ENCODE results near the gene CASTOR2.
A peak's percentile ranks its signal among the peaks of the same experiment; 100 is the strongest.
"Not testable (repeated sequence)": the region's sequence is repeated elsewhere in the genome, so short reads cannot be mapped to it uniquely, and the experiment has no call there.

CASTOR2 gene

GRCh38 chr7:74964511-74965119, at the start of gene CASTOR2:
TSS of gene CASTOR2 (plus strand) at chr7:74964705. CDS start at chr7:74964986, 281 bp downstream.
- H3K9ac ChIP-seq (ENCODE audit: low read depth, low read length), result peak within 1 kb of the TSS; percentile 38
- ATAC-seq (ENCODE audit: insufficient read depth, low read depth) (peak; percentile 84), DNase-seq (peak; percentile 81)
- peak within 1 kb of the TSS; percentile 31 for H2AFZ ChIP-seq (ENCODE audit: low read depth, low read length)
- peak within 1 kb of the TSS; percentile 53; the same call in 1 of the 2 replicates for H3K4me2 ChIP-seq (ENCODE audit: insufficient read depth, low read length)
- not testable (repeated sequence) for H3K9me3 ChIP-seq (ENCODE audit: insufficient read depth, low read length, severe bottlenecking); H3K4me1 ChIP-seq (ENCODE audit: insufficient read depth, low read length); H3K36me3 ChIP-seq (ENCODE audit: insufficient read depth, low read length); H3K27me3 ChIP-seq (ENCODE audit: insufficient read depth, low read length, poor library complexity); H4K20me1 ChIP-seq (ENCODE audit: insufficient read depth, low read length); H3K27ac ChIP-seq (ENCODE audit: low read length); H3K79me2 ChIP-seq (ENCODE audit: insufficient read depth, low read length)
- H3K4me3 ChIP-seq (ENCODE audit: low read depth in 1 of 2, low read length in 2 of 2), result peak within 1 kb of the TSS in 1 of 2 experiments; percentile 46; a peak in 2 of 4 replicates

GRCh38 chr7:74922321-74922890, 42.1 kb upstream of the CASTOR2 start:
- not testable (repeated sequence) for H3K27me3 ChIP-seq (ENCODE audit: insufficient read depth, low read length, poor library complexity); H4K20me1 ChIP-seq (ENCODE audit: insufficient read depth, low read length); H3K9ac ChIP-seq (ENCODE audit: low read depth, low read length); H3K4me3 ChIP-seq (ENCODE audit: low read depth in 1 of 2, low read length in 2 of 2); H3K4me1 ChIP-seq (ENCODE audit: insufficient read depth, low read length); H2AFZ ChIP-seq (ENCODE audit: low read depth, low read length); ATAC-seq (ENCODE audit: insufficient read depth, low read depth); H3K27ac ChIP-seq (ENCODE audit: low read length); H3K9me3 ChIP-seq (ENCODE audit: insufficient read depth, low read length, severe bottlenecking); DNase-seq; H3K4me2 ChIP-seq (ENCODE audit: insufficient read depth, low read length); H3K79me2 ChIP-seq (ENCODE audit: insufficient read depth, low read length); H3K36me3 ChIP-seq (ENCODE audit: insufficient read depth, low read length)

GRCh38 chr7:74923644-74924043, 40.9 kb upstream of the CASTOR2 start:
- not testable (repeated sequence) for H3K4me2 ChIP-seq (ENCODE audit: insufficient read depth, low read length); H3K79me2 ChIP-seq (ENCODE audit: insufficient read depth, low read length); H3K36me3 ChIP-seq (ENCODE audit: insufficient read depth, low read length); H4K20me1 ChIP-seq (ENCODE audit: insufficient read depth, low read length); H2AFZ ChIP-seq (ENCODE audit: low read depth, low read length); ATAC-seq (ENCODE audit: insufficient read depth, low read depth); H3K4me3 ChIP-seq (ENCODE audit: low read depth in 1 of 2, low read length in 2 of 2); DNase-seq; H3K9me3 ChIP-seq (ENCODE audit: insufficient read depth, low read length, severe bottlenecking); H3K27me3 ChIP-seq (ENCODE audit: insufficient read depth, low read length, poor library complexity); H3K4me1 ChIP-seq (ENCODE audit: insufficient read depth, low read length); H3K27ac ChIP-seq (ENCODE audit: low read length); H3K9ac ChIP-seq (ENCODE audit: low read depth, low read length)

- not testable (repeated sequence) for H3K79me2 ChIP-seq (ENCODE audit: insufficient read depth, low read length); H3K27ac ChIP-seq (ENCODE audit: low read length); H3K4me2 ChIP-seq (ENCODE audit: insufficient read depth, low read length); DNase-seq; H4K20me1 ChIP-seq (ENCODE audit: insufficient read depth, low read length); H2AFZ ChIP-seq (ENCODE audit: low read depth, low read length); H3K4me1 ChIP-seq (ENCODE audit: insufficient read depth, low read length); H3K9ac ChIP-seq (ENCODE audit: low read depth, low read length); H3K27me3 ChIP-seq (ENCODE audit: insufficient read depth, low read length, poor library complexity); H3K4me3 ChIP-seq (ENCODE audit: low read depth in 1 of 2, low read length in 2 of 2); H3K9me3 ChIP-seq (ENCODE audit: insufficient read depth, low read length, severe bottlenecking); H3K36me3 ChIP-seq (ENCODE audit: insufficient read depth, low read length)
- peak; percentile 31; the same call in 1 of the 3 replicates for ATAC-seq (ENCODE audit: insufficient read depth, low read depth)
Measured at GRCh38 chr7:74926968-74927367, 37.5 kb upstream of the CASTOR2 start.

- not testable (repeated sequence) for H3K9ac ChIP-seq (ENCODE audit: low read depth, low read length); DNase-seq; H3K27ac ChIP-seq (ENCODE audit: low read length); H3K4me3 ChIP-seq (ENCODE audit: low read depth in 1 of 2, low read length in 2 of 2); H3K4me2 ChIP-seq (ENCODE audit: insufficient read depth, low read length); H2AFZ ChIP-seq (ENCODE audit: low read depth, low read length); H3K4me1 ChIP-seq (ENCODE audit: insufficient read depth, low read length); H3K79me2 ChIP-seq (ENCODE audit: insufficient read depth, low read length); H3K9me3 ChIP-seq (ENCODE audit: insufficient read depth, low read length, severe bottlenecking); H3K27me3 ChIP-seq (ENCODE audit: insufficient read depth, low read length, poor library complexity); H4K20me1 ChIP-seq (ENCODE audit: insufficient read depth, low read length); H3K36me3 ChIP-seq (ENCODE audit: insufficient read depth, low read length)
- ATAC-seq (ENCODE audit: insufficient read depth, low read depth), result 0 out of 3 replicates have a peak, but pooled peaks have one; percentile 31
Measured at GRCh38 chr7:74931563-74932328, 32.8 kb upstream of the CASTOR2 start.

GRCh38 chr7:74939429-74939828, 25.1 kb upstream of the CASTOR2 start:
- not testable (repeated sequence) for H3K27ac ChIP-seq (ENCODE audit: low read length); H4K20me1 ChIP-seq (ENCODE audit: insufficient read depth, low read length); H3K27me3 ChIP-seq (ENCODE audit: insufficient read depth, low read length, poor library complexity); H3K9ac ChIP-seq (ENCODE audit: low read depth, low read length); H2AFZ ChIP-seq (ENCODE audit: low read depth, low read length); H3K4me3 ChIP-seq (ENCODE audit: low read depth in 1 of 2, low read length in 2 of 2); H3K4me1 ChIP-seq (ENCODE audit: insufficient read depth, low read length); H3K4me2 ChIP-seq (ENCODE audit: insufficient read depth, low read length); ATAC-seq (ENCODE audit: insufficient read depth, low read depth); H3K9me3 ChIP-seq (ENCODE audit: insufficient read depth, low read length, severe bottlenecking); DNase-seq; H3K36me3 ChIP-seq (ENCODE audit: insufficient read depth, low read length); H3K79me2 ChIP-seq (ENCODE audit: insufficient read depth, low read length)

- H3K4me3 ChIP-seq (ENCODE audit: low read depth in 1 of 2, low read length in 2 of 2); DNase-seq; H3K9ac ChIP-seq (ENCODE audit: low read depth, low read length); H3K4me2 ChIP-seq (ENCODE audit: insufficient read depth, low read length); H3K27ac ChIP-seq (ENCODE audit: low read length); H3K79me2 ChIP-seq (ENCODE audit: insufficient read depth, low read length); H3K9me3 ChIP-seq (ENCODE audit: insufficient read depth, low read length, severe bottlenecking); ATAC-seq (ENCODE audit: insufficient read depth, low read depth); H4K20me1 ChIP-seq (ENCODE audit: insufficient read depth, low read length); H3K27me3 ChIP-seq (ENCODE audit: insufficient read depth, low read length, poor library complexity); H3K36me3 ChIP-seq (ENCODE audit: insufficient read depth, low read length); H2AFZ ChIP-seq (ENCODE audit: low read depth, low read length); H3K4me1 ChIP-seq (ENCODE audit: insufficient read depth, low read length): not testable (repeated sequence)
Measured at GRCh38 chr7:74941302-74942069, 23.0 kb upstream of the CASTOR2 start.

Measured in DND-41 (cell line).